NCI-H2171 treated with DMSO at 0.1 percent for 48 hours (cell line): Measurements from ENCODE around the gene ADIRF.
"Not testable (repeated sequence)": the region's sequence is repeated elsewhere in the genome, so short reads cannot be mapped to it uniquely, and the experiment has no call there.

ENCODE experiments used
- DNase-seq: peaks from one replicate; lab custom pipeline; 2025; lab: John Stamatoyannopoulos, UW

The ADIRF gene

GRCh38 chr10:86968271-86968993, at the start of gene ADIRF:
ADIRF (plus strand) TSS chr10:86968482; CDS start chr10:86968545, 63 bp downstream.
- DNase-seq, result peak; percentile 74

- no peak for DNase-seq
Observed at GRCh38 chr10:86922553-86922961, 45.7 kb upstream of the ADIRF start.

- DNase-seq, result no peak
Observed at GRCh38 chr10:86929468-86930380, 38.6 kb upstream of the ADIRF start.

GRCh38 chr10:86931872-86932271, 36.4 kb upstream of the ADIRF start:
- DNase-seq, result no peak

GRCh38 chr10:86932674-86933073, 35.6 kb upstream of the ADIRF start:
- DNase-seq, result no peak

GRCh38 chr10:86934162-86934711, 34.0 kb upstream of the ADIRF start:
- DNase-seq, result not testable (repeated sequence)

- no peak for DNase-seq
Observed at GRCh38 chr10:86936661-86937501, 31.4 kb upstream of the ADIRF start.

GRCh38 chr10:86937502-86938154, 30.7 kb upstream of the ADIRF start:
- DNase-seq, result no peak

GRCh38 chr10:86938260-86938659, 30.0 kb upstream of the ADIRF start:
- DNase-seq, result no peak

GRCh38 chr10:86940076-86940475, 28.2 kb upstream of the ADIRF start:
- DNase-seq, result not testable (repeated sequence)

GRCh38 chr10:86940677-86941076, 27.6 kb upstream of the ADIRF start:
- DNase-seq, result no peak

- DNase-seq, result no peak
Observed at GRCh38 chr10:86941426-86941825, 26.9 kb upstream of the ADIRF start.

- DNase-seq, result no peak
Observed at GRCh38 chr10:86941991-86942421, 26.3 kb upstream of the ADIRF start.

GRCh38 chr10:86942441-86943315, 25.6 kb upstream of the ADIRF start:
- no peak for DNase-seq

- DNase-seq, result no peak
Observed at GRCh38 chr10:86943316-86944030, 24.8 kb upstream of the ADIRF start.

- DNase-seq, result no peak
Observed at GRCh38 chr10:86944031-86944419, 24.3 kb upstream of the ADIRF start.

GRCh38 chr10:86944471-86944870, 23.8 kb upstream of the ADIRF start:
- no peak for DNase-seq

- no peak for DNase-seq
Observed at GRCh38 chr10:86944907-86945306, 23.4 kb upstream of the ADIRF start.

- no peak for DNase-seq
Observed at GRCh38 chr10:86945361-86946212, 22.7 kb upstream of the ADIRF start.
